GM21576 (cell line): ENCODE data around the gene UGCG.
"Not testable (repeated sequence)": the region's sequence is repeated elsewhere in the genome, so short reads cannot be mapped to it uniquely, and the experiment has no call there.

Source experiments
- ATAC-seq: cut with Tn5 transposase; IDR thresholded peaks from one replicate; pipeline ENCODE4 v1.9.1; 2021; ENCODE audit warnings: mild to moderate bottlenecking, moderate library complexity; ENCODE audit not compliant: unreplicated experiment

Gene UGCG

DNA sequence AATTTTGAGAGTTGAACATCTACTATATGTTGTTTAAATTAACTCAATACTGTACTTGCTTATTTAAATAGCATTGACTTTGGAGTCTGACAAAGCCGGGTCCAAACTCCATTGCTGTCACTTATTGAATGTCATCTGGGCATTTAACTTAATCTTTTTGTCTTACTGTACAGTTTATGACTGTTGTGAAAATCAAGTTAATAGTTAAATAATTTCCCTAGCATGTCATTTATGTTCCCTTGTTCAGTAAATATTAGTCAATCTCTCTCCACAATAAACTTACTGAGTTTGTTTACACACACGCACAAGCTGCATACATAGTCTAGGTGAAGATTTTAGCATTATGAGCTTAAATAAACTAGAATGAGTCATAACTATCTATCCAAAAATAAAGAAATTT, 6.3 kb upstream of the UGCG start:
- no peak for ATAC-seq

DNA sequence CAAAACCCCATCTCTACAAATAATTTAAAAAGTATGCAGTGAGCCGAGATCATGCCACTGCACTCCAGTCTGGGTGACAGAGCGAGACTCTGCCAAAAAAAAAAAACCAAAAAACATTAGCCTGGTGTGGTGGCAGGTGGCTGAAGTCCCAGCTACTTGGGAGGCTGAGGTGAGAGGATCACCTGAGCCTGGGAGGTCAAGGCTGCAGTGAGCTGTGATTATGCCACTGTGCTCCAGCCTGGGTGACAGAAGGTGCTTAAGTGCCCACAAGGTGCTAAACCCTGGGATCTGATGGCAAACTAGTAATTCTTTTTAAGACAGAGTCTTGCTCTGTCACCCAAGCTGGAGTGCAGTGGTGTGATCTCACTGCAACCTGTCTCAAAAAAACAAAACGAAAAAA, 5.7 kb upstream of the UGCG start:
- ATAC-seq = not testable (repeated sequence)

DNA sequence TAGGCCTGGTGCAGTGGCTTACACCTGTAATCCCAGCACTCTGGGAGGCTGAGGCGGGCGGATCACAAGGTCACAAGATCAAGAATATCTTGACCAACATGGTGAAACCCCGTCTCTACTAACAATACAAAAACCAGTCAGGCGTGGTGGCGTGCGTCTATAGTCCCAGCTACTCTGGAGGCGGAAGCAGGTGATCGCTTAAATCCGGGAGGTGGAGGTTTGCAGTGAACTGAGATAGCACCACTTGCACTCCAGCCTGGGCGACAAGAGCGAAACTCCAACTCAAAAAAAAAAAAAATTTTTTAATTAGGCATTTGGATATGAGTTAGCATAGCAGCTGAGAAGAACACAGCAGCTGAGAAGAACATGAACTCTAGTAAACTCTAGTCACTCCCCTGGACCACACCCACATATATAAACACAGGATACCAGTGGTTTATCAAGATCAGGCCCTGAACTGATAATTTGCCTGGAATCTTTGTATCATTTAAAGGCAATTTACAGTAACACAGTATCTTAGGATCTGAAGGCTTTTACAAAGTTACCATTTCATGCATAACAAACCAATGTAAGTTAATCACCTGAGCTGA, 4.6 kb upstream of the UGCG start:
- no peak for ATAC-seq

DNA sequence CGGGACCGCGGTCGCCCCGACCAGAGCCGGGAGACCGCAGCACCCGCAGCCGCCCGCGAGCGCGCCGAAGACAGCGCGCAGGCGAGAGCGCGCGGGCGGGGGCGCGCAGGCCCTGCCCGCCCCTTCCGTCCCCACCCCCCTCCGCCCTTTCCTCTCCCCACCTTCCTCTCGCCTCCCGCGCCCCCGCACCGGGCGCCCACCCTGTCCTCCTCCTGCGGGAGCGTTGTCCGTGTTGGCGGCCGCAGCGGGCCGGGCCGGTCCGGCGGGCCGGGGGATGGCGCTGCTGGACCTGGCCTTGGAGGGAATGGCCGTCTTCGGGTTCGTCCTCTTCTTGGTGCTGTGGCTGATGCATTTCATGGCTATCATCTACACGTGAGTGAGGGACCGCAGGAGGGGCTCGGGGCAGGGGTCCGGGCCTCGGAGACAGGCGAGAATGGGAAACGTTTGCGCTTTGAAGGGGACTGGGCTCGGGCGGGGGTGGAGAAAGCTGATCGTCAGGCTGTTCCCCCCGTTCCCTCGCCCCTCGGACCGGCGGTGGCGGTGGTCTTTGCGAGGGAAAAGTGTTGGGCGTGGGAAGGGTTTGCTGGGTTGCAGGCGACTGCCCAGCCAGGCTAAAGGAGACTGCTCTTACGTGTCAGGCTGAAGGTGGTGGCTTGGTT, 457 bp downstream of the UGCG start:
- peak; percentile 30 for ATAC-seq

DNA sequence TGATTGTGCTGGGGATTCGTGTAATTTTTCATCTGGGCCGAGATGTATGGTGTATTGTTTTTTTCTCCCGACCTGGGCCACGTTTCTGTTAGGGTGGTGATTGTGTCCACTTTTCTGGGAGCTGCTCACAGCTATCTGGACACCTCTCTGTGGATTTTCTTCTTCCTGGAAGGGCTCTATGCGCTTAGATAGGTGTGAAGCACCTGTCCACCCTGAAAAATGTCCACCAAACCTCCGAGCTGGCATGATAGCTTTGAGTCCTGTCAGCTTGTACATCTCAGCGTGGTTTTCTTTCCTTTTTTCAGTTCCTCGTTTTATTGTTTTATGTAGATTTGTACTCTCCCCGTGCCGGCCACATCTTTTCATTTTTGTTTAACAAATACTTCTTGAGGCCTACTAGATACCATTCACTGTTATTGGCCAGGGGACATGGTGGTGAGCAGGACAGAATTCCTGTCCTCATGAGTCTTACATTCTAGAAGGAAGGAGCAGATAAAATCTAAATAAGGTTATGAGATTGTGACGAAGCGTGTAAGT, 1.1 kb downstream of the UGCG start:
- ATAC-seq = peak; percentile 32

DNA sequence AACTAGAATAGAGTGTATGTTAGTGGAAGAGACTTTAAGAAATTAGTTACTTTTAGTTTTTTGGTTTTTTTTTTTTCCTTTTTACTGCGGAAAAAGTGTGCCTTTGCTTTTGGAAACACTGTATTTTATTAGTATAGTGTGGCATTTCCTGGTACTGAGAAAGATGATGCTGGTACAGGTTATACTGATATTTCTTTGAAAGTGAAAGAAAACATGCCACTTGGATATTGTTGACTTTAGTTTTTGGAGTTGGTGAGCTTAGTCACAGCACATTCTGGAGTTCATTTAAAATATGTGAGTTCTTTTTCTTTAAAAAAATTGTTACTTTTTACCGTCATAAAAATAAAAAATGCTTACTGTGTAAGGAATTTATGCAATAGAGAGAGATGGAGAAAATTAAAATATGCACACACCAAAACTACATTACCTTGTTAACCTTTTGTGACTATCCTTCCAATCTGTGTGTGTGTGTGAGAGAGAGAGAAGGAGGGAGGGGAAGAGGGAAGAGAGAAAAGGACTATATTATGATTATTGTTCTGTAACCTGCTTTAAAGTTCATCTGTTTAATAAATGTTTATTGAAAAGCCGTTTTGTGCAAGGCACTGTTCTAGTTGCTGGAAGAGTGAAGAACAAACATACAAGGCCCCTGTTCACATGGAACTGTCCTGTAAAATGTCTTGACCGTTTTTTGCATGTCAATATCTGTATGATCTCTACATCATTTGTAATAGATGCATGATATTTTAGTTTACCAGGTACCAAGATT, 1.9 kb downstream of the UGCG start:
- no peak for ATAC-seq

DNA sequence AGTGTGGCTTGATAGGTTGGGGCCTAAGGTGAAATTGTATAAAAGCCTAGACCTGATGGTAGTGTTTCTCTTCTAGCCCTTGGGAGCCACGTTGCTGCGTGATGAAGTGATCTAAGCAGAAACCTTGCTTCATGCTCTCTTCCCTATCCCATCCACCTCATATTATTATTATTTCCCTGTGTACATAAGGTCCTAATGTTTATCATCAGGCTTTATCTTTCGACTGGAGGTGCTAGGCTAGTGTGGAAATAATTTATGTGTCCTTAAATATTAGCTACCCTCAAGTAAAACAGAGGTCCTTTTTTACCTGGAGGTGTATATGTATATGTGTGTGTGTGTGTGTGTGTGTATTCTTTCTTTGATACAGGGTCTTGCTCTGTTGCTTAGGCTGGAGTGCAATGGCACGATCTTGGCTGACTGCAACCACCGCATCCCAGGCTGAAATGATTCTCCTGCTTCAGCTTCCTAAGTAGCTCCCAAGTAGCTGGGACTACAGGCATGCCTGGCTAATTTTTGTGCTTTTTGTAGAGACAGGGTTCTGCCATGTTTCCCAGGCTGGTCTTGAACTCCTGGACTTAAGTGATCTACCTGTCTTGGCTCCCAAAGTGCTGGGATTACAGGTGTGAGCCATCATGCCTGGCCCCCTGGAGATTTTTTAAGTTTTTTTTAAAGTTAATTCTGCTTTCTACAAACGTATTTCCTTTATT, 3.7 kb downstream of the UGCG start:
- no peak for ATAC-seq

DNA sequence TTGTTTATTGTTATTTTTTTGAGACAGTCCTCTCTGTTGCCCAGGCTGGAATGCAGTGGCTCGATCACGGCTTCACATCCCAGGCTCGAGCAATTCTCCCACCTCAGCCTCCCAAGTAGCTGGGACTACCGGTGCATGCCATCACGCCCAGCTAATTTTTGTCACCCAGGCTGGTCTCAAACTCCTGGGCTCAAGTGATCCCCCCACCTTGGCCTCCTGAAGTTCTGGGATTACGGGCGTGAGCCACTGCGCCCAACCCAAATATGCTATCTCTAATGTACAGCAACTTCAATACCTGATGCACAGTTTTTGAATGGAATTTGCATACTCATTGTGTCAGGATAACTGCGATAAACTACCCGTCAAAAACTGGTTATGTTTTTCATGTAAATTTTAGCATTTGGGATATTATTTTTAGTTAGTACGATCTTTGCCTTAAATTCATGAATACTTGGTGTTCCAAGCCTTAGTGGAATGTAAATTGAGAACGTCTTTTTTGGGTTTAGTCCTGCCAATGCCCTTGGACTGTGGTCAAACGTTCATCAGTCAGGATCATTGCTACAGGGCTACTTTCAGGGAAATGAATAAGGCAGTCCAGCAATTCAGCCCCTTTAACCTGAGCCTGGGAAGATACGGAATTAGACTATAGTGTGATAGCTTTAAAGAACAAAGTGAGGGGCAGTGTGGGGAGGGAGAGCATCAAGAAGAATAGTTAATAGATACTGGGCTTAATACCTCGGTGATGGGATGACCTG, 4.4 kb downstream of the UGCG start:
- no peak for ATAC-seq

DNA sequence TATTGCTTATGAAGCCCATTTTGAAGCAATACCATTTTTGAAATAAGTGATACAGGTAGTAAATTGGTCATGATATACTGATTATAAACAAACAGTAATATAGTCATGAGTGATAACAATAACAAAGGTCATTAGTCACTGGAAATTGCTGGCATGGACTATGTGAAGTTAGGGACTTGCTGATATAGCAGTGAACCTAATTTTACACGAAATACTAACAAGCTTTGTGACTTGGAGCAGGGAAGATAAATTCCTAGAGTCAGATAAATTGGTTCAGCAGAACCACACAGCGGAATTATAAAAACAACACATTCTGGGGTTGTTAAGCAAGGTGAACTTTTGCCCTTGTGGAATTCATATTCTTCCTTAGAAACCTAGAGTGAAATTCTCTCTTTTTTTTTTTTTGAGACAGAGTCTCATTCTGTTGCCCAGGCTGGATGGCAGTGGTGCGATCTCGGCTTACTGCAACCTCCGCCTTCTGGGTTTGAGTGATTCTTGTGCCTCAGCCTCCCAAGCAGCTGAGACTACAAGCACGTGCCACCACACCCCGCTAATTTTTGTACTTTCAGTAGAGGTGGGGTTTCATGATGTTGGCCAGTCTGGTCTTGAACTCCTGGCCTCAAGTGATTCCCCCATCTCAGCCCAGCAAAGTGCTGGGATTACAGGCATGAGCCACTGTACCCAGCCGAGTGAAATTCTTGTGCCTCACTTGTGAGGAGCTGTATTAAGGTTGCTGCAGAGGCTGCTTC, 6.0 kb downstream of the UGCG start:
- no peak for ATAC-seq

DNA sequence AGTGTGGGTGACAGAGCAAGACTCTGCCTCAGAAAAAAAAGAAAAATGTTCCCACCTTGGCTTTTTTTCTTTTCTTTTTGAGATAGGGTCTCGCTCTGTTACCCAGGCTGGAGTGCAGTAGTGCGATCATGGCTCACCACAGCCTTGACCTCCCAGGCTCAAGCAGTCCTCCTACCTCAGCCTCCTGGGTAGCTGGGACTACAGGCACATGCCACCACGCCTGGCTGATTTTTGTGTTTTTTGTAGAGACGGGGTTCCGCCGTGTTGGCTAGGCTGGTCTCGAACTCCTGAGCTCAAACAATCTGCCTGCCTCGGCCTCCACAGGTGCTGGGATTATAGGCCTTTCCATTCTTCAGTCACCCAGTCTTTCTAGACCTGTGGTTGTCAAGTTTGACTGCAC, 6.9 kb downstream of the UGCG start:
- ATAC-seq = not testable (repeated sequence)

DNA sequence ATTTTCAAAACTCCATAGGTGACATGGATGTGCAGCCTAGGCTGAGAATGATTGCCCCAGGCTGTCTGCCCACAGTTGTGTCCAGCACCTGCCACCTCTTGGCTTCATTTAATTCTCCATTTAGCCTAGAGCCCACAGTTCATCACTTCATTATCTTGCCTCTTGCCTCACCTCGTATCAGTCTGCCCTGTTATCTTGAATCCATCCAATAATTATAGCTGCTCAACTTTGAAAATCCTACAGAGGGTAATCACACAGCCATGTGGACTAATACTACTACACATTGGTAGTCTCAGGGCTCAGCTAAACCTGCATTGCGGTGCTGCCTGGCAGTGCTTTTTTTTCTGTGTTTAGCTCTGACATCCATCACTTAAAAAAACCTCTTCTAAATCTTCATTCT, 7.4 kb downstream of the UGCG start:
- no peak for ATAC-seq

DNA sequence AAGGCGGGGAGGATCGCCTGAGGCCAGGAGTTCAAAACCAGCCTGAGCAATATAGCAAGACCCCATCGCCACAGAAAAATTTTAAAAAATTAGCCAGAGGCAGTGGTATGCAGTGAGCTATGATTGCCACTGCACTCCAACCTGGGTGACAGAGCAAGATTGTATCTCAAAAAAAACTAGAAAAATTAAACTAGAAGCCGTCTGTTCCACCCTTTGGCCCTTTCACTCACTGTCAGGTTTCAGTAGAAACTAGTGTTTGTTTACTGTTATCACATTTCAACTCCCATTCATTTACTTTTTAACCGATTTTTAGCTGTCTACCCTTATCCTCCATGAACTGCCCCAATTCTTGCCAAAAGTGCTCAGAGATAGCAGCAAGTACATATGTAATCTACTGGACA, 8.3 kb downstream of the UGCG start:
- ATAC-seq = no peak

DNA sequence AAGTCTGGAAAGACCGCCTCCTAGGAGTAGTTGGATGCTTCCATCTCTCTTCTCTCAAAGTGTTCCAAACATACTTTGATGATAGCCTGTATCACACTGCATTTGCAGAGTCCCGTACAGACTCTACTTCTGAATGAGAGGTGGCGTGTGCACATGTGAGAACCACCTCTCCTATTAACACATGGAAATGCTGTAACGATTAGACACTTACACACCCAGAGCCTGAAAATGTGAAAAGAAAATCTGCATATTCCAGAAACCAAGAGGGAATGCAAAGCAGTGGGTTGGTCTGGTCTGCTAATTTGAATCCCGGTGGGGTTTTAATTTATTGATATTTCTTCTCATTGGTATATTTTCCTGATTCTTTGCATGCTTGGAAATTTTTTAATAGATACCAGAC, 10.5 kb downstream of the UGCG start:
- ATAC-seq = no peak

DNA sequence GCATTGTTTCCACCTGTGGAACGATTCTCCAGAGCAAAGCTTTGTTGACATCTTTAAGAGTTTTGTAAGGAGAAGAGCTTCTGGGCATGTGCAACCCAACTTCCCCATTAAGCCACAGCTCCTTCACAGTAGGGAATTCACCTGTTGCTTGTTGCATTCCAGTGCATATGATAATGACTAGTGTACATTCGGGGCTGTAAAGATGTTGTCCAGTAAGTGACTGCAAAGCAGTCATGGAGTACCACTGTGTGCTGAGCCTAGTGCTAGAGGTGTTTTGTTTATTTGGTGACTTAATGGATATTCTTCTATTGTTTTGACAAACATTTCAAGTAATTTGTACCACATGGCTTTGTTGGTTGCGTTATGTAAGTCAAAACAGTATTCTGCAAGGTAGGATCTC, 12.8 kb downstream of the UGCG start:
- ATAC-seq = peak; percentile 40

DNA sequence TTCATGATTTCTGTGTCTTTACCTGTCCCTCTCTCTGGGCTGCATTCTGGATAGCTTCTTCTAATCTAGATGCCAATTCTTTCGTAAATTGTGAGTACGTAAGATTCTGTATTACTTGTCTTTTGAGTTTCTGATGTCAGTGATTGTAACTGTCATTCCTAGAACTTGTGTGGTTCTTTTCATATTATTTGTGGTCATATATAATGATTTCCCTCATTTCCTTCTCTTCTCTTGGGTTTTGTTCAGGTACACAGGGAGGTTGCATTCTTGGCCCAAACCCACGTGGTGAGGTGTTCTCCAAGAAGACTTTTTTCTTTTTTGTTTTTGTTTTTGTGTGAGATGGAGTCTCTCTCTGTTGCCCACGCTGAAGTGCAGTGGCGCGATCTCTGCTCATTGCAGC, 13.8 kb downstream of the UGCG start:
- no peak for ATAC-seq

DNA sequence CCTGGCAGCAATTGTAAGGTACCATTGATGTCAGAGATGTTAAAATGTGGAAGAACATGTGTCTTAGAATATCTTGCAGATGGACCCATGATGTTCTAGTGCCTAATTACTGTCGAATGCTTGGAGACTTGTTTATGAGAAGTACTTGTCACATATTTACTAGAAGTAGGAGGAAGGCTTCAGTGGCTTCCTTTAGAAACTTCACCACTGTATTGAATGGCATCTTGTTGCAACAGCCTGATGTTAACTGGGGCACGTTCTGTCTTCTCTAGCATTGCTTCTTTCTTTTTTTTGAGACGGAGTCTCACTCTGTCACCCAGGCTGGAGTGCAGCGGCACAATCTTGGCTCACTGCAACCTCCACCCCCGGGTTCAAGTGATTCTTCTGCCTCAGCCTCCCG, 16.5 kb downstream of the UGCG start:
- ATAC-seq = no peak

DNA sequence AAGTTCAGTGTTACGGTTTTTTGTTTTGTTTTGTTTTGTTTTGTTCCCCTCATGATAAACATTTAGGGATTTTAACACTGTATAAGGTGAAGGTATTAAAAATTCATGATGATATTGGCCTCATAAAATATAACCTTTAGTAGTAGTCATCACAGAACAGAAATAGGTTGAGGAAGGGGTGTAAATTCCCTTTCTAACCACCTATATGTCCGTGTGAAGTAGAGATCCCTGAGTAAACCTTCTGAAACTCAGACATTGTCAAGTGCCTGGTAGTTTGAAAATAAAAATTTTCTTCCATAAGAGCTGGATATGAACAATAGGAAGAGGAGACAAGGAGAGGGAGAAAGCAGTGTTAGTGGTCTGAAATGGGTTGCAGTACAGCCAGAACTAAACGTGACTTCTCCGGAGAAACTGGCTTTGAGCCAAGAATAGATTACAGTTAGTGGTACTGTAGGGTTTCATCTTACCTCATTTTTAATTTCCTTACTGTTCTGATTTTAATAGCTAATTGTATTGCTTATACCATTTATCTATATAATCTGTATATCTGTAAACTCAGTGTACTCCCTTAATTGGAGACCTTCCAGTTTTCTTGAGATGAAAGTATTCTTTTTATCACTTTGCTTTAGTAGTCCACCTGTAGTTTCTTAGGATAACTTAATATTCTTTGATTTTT, 18.3 kb downstream of the UGCG start:
- ATAC-seq = no peak

DNA sequence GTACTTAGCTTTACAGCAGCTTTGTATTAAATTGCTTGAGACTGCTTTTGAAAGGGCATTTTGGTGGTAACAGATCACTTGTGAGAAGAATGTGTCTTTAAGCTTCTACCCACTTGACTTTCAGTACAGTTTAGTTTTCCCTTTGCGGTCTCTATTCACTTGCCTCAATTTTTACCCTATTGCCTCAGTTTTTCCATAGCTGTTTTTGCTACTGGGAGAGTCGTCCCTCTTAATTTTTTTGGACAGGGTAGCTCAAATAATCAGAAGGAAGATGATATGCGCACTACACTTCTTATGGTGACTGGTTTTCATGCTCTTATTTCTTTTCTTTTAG, 18.8 kb downstream of the UGCG start:
- no peak for ATAC-seq

DNA sequence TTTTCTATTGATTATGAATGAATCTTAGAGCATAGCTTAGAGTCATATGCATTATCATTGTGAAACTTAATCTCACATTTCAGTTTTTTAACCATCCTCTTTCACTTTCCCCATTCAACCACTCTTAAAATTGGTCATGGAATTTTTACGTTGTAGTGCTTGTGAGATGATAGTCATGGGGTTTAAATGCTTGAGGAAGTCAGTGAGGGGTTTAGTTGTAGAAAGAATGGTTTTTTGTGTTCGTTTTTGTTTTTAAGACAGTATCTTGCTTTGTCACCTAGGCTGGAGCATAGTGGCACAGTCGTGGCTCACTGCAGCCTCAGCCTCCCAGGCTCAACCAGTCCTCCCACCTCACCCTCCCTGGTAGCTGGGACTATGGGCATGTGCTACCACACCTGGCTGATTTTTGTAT, 19.6 kb downstream of the UGCG start:
- ATAC-seq = peak; percentile 60

DNA sequence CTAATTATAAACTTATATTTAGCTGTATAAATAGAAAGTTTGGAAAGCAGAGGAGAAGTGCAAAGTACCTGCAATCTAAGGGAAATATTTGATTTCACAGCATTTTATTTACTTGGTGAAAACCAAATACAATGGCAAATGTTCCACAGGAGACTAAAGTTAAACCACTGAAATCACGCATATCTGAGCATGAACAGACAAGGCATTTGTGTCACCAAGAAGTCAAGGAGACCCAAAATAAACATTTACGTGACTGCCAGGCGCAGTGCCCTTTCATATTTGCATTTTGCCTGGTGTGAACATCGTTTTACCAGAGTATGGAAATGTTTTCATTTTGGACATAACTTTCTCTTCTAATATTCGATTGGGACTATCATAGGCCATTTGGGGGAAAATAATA, 20.6 kb downstream of the UGCG start:
- no peak for ATAC-seq
